NCI-H1436 (cell line): ENCODE results near the gene EIF3L.
"Not testable (repeated sequence)": the region's sequence is repeated elsewhere in the genome, so short reads cannot be mapped to it uniquely, and the experiment has no call there.

Experiments
- DNase-seq: peaks from one replicate; lab custom pipeline; 2025; lab: John Stamatoyannopoulos, UW

Gene EIF3L

GRCh38 chr22:37849089-37849751 lies at the start of gene EIF3L:
Gene EIF3L (plus strand): TSS chr22:37849419. CDS start chr22:37849450, 31 bp downstream.
- peak; percentile 85 for DNase-seq

DNA sequence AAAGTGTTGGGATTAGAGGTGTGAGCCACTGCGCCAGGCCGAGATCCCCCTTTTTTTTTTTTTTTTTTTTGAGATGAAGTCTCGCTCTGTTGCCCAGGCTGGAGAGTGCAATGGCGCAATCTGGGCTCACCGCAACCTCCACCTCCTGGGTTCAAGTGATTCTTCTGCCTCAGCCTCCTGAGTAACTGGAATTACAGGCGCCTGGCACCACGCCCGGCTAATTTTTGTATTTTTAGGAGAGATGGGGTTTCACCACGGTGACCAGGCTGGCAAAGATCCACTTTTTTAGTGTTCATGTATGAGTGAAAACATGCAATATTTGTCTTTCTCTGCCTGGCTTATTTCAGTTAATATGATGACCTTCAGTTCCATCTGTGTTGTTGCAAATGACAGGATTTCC lies 49.2 kb upstream of the EIF3L start:
- not testable (repeated sequence) for DNase-seq

GRCh38 chr22:37801946-37802309 lies 47.3 kb upstream of the EIF3L start:
- DNase-seq, result no peak

DNA sequence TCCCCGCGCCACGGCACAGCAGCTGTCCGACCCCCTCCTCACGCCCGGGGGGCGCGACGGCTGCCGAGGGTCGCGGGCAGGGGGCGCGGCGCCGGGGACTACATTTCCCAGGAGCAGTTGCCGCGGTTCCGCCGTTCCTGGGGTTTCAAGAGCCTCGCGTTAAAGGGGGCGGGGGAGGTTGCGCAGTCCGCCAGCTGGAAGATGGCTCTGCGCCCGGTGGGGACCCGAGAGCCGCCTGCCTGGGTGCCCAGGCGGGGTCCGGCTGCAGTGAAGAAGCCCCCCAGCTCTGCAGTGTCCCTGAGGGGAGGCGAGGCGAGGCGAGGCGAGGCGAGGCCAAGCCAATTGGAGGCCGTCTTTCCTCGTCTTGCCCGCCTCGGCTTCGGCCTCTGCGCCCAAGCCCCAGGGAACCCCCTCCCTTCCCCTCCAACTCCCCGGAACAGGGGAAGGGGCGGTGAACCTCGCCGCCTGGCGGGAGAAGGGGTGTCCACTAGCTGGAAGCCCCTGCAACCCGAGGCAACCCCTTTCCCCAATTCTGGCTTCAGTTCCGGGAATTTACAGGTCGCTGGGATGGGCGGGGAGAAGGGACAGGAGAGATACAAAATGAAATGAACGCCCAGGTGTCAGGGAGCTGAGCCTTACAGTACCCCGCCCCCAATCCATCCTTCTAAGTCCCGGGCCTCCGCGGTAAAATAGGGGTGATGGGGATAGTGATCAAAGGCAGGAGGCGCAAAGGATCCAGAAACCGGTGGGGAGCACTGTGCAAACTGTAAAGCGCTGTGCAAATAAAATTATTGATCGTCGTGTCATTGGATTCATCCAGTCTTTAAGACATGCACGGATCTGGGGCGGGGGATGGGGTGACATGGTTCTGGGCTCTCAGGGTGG lies 46.7 kb upstream of the EIF3L start:
- DNase-seq, result peak; percentile 50

DNA sequence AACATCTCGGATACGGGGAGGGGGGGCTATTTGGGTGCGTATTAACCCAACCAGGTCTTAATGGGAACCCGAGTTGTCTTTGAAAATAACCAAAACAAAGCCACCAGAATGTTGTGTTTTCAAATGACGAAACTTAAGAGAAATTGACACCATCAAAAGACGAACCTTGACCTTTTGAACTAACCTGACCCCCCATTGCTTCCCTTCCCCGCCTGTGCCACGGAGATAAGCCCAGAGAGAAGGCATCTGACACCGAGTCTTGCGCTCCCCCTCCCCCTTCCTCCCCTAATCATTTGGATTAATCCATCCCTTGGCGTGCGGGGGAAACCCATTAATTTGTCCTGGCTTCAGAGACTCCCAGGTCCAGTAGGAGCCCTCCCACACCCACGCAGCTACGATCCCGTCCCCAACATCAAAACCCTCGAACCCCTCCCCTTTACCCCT lies 46.0 kb upstream of the EIF3L start:
- no peak for DNase-seq

DNA sequence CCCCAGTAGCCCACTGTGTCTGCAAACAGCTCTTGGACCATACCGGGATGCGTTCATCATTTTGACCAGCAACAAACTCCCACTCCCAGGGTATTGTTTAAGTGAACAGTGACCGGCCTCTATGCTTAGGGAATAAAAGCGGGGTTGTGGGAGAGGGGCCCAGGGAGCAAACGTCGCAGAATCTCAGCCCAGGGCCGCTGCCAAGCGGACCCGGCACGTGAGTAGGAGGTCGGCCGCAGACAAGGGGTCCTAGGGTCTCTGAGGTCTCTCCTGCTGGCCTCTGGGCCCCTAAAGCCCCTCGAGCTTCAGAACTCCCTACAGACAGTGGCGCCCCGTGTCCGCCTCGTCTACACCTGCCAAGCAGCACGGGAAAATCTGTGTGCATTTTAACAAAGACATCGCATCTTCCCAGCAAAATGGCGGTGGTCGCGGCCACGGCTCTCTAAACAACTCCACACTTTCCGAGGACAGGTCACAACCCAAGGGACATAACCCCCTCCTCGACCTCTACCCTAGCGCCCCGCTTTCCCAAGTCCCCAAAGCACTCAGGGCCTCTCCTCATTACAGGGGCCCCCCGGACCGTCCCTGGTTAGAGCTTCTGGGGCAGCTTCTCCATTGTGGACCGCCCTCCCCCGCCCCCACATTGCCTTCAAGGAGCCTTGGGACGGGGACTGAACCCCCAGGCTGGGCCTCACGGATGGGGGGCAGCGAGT lies 45.4 kb upstream of the EIF3L start:
- DNase-seq, result no peak

- no peak for DNase-seq
Measured at GRCh38 chr22:37804352-37804880, 44.8 kb upstream of the EIF3L start.

DNA sequence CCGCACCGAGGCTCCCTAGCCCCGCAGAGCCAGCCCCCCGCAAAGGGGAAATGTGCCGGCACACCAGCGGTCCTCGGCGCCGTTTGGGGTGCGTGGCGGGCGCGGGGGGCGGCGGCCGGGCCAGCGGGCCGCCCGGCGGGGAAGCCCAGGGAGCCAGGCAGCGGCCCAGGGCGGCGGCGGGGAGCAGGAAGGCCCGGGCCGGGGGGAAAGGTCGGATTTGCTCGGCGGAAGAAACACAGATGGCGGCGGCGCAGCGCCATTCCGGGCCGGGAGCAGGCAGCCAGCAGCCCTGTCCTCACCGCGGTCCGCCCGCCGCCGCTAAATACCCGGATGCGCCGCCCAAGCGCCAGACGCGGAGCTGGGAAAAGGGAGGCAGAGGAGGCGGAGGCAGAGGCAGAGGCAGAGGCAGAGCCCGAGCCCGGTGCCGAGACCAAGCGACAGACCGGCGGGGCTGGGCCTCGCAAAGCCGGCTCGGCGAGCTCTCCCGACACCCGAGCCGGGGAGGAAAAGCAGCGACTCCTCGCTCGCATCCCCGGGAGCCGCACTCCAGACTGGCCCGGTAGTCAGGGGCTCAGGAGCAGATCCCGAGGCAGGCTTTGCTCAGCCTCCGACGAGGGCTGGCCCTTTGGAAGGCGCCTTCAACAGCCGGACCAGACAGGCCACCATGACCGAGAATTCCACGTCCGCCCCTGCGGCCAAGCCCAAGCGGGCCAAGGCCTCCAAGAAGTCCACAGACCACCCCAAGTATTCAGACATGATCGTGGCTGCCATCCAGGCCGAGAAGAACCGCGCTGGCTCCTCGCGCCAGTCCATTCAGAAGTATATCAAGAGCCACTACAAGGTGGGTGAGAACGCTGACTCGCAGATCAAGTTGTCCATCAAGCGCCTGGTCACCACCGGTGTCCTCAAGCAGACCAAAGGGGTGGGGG lies 44.1 kb upstream of the EIF3L start:
- DNase-seq, result peak; percentile 78

- DNase-seq, result no peak
Measured at GRCh38 chr22:37805810-37806277, 43.4 kb upstream of the EIF3L start.

GRCh38 chr22:37806409-37807333 lies 42.5 kb upstream of the EIF3L start:
- no peak for DNase-seq

DNA sequence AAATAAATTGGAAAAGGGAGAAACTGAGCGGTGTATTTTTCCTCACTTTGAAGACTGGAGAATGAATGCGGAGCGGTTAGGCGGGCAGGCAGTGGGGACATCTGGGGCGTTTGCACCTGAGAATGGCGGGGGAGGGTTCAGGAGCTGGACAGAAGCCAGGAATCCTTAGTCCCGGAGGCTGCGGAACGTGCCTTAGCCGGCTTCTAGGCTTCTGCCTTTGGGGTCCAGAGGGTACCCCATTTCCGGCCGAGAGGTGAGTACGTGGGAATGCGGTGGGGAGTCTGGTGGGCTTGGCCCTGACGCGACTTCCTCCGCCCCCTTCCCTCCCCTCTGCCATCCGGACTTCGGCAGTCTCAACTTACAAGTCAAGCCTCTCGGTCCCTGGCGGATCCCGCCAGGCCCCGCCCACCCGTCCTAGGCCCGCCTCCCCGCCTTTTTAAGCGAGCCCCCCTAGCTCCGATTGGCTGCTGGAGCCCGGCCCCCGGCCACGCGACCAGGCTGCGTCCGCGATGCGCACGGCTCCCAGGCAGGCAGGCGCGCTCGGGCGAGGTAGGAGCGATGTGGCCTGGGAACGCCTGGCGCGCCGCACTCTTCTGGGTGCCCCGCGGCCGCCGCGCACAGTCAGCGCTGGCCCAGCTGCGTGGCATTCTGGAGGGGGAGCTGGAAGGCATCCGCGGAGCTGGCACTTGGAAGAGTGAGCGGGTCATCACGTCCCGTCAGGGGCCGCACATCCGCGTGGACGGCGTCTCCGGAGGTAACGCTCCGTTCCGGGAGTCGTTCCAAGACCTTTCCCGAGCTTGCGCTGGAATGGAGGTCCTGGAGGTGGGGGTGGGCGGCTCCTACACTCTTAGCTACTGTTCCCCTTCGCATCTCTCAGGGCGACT lies 41.6 kb upstream of the EIF3L start, which contains the start of gene GCAT:
TSS of gene GCAT (plus strand) at position 525 of the 884 bp plus-strand sequence. CDS start at position 559, 34 bp downstream.
- DNase-seq, result peak; percentile 91

GRCh38 chr22:37808294-37808657 lies 40.9 kb upstream of the EIF3L start:
- no peak for DNase-seq

- no peak for DNase-seq
Measured at GRCh38 chr22:37809672-37810333, 39.4 kb upstream of the EIF3L start.

DNA sequence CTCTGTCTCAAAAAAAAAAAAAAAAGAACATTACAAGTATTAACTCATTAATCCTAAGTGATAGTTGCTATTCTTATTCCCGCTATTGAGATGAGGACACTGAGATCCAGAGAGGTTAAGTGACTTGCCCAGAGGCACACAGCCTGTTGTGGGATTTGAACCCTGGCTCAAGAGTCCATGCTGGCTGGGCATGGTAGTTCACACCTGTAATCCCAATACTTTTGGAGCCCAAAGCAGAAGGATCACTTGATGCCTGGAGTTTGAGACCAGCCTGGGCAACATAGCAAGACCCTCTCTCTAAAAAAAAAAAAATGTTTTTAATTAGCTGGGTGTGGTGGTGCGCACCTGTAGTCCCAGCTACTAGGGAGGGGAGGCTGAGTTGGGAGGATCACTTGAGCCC lies 37.4 kb upstream of the EIF3L start:
- DNase-seq, result no peak

DNA sequence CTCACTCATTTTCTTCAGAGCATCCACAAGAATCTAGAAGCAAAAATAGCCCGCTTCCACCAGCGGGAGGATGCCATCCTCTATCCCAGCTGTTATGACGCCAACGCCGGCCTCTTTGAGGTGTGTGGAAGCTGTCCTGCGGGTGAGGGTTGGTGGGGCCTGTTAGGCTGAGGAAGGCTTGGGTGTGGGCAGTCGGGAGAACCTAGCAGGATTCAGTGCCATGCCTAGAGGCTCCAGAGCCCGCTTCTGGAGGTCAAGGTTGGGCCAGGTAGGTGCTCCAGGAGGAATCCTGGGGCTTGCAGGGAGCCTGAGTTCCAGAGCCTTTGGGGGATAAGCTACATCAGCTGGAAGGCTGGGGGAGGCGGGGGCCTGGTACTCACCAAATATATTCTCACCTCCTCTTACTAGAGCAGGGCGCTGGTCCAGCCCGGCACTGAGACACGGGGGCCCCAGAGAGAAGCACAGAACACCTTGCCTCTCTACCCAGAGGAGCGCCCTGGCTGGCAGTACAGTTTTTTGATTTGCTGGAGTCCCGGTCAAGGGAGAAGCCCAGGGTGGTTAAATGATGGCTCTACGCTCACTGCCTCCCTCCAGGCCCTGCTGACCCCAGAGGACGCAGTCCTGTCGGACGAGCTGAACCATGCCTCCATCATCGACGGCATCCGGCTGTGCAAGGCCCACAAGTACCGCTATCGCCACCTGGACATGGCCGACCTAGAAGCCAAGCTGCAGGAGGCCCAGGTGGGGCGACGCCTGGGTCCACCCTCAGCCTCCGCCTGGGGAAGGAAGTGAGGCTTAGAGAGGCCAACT lies 36.1 kb upstream of the EIF3L start:
- DNase-seq, result no peak

GRCh38 chr22:37815593-37815992 lies 33.6 kb upstream of the EIF3L start:
- no peak for DNase-seq

- no peak for DNase-seq
Measured at GRCh38 chr22:37816543-37817180, 32.6 kb upstream of the EIF3L start.
